ENCODE measurements around the gene AMH.

GRCh38 chr19:2242092-2242537, 7.0 kb upstream of the AMH start:
- TF ChIP-seq SIN3A (IDR thresholded peaks at IDR 0.05; ENCODE audit: borderline replicate concordance, insufficient read depth, low read length): no peak
- no peak for TF ChIP-seq POLR2AphosphoS5 (IDR thresholded peaks at IDR 0.05; ENCODE audit: low read depth, low read length)
- no peak for TF ChIP-seq FOXP2 (optimal IDR thresholded peaks at IDR 0.05; ENCODE audit: borderline replicate concordance, extremely low read depth, extremely low read length, insufficient read depth)
- no peak for TF ChIP-seq TAF1 (IDR thresholded peaks at IDR 0.05; ENCODE audit: borderline replicate concordance, insufficient read depth, low read length)
